HG02623 (cell line): ENCODE data around the gene CDHR2.

ENCODE experiments used
- ATAC-seq: cut with Tn5 transposase; IDR thresholded peaks from one replicate; pipeline ENCODE4 v1.9.1; 2021; ENCODE audit warnings: moderate library complexity; ENCODE audit not compliant: unreplicated experiment

Gene CDHR2

GRCh38 chr5:176529116-176529740 lies 19.9 kb upstream of the CDHR2 start:
- ATAC-seq = no peak

GRCh38 chr5:176529741-176530141 lies 19.4 kb upstream of the CDHR2 start:
- ATAC-seq = no peak

DNA sequence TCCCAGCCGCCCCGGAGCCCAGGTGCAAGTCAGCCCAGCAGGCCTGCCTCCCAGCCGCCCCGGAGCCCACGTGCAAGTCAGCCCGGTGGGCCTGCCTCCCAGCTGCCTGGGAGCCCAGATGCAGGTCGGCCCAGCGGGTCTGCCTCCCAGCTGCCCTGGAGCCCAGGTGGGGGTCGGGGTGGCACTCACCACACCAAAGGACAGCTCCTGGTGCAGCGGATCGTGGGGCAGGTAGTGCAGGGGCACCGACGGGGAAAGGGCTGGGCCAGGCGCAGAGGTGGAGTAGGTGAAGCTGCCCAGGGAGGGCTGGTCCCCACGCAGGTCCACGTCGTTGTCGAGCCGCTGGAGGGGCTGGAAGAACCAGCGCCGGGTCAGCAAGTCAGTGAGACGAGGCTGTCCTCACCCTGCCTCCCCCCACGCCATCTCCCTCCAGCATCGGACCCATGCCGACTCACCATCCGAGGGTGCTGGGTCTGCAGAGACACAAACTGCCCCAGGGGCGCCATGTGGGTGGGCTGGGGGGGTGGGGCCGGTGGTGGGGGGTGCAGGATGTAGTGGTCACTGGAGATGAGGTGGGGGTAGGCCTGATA lies 18.7 kb upstream of the CDHR2 start:
- no peak for ATAC-seq

DNA sequence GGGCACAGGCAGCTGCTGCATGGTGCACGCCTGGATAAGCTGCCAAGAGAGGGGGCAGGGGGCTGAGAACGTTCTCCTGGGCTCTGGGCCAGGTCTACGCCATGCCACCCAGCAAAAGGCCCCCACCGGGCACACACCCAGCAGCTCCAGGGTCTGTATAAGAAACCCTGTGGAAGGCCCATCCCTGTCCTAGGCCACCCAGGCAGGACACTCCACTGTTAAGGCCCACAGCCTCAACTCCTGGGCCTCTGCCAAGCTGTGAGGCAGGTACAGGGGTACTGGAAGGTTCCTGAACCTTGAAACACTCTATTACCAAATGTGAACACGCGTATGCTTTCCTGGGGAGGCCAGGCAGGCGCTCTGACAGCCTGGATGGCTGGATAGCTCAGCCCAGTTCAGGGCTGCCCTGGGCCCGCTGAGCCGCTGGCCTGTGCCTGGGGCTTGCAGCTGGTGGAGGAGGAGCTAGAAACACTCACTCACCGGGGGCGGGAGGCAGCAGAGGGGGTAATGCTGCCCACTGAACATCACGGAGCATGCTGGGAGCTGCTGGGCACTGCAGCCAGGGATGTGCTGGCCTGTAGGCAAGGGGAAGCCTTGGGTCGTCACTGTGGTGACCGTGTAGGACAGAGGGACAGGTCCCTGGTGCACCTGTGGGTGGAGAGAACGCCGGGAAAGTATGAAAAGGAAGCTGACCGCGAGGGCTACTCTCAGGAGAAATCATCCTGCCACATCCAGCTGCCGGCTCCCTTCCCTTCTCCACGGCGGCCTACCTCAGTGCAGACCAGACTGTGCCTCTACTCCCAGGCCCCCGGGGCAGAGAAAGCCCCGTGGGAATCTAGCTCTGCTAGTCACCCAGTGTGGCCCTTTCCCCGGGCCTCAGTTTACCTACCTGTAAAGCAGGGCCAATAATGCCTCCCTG lies 17.9 kb upstream of the CDHR2 start:
- no peak for ATAC-seq

GRCh38 chr5:176531902-176532493 lies 17.1 kb upstream of the CDHR2 start:
- no peak for ATAC-seq

GRCh38 chr5:176532795-176533194 lies 16.3 kb upstream of the CDHR2 start:
- no peak for ATAC-seq

DNA sequence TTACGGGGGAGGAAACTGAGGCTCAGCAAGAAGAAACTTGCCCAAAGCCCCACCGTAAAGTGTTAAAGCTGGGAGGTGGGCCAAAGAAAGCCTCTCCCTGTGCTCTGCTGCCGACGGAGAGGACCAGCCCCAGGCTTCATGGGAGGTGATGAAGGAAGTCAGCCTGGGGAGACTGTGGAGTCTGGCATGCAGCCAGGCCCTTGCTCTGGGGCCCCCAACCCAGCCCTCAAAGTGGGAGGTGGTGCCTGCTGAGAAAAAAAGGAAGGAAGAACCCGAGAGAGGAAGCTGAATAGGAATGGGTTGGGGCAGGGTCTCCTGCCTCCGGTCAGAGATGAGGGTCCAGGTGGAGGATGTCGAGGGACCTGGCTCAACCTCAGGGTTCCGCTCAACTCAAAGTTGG lies 15.8 kb upstream of the CDHR2 start:
- no peak for ATAC-seq

GRCh38 chr5:176533894-176534611 lies 15.1 kb upstream of the CDHR2 start:
- no peak for ATAC-seq

- ATAC-seq = no peak
These were observed 14.5 kb upstream of the CDHR2 start for GRCh38 chr5:176534640-176535039.

- no peak for ATAC-seq
These were observed 14.0 kb upstream of the CDHR2 start for GRCh38 chr5:176535101-176535663.

- no peak for ATAC-seq
These were observed 13.4 kb upstream of the CDHR2 start for GRCh38 chr5:176535664-176536131.

- no peak for ATAC-seq
These were observed 12.8 kb upstream of the CDHR2 start for GRCh38 chr5:176536132-176536901.

DNA sequence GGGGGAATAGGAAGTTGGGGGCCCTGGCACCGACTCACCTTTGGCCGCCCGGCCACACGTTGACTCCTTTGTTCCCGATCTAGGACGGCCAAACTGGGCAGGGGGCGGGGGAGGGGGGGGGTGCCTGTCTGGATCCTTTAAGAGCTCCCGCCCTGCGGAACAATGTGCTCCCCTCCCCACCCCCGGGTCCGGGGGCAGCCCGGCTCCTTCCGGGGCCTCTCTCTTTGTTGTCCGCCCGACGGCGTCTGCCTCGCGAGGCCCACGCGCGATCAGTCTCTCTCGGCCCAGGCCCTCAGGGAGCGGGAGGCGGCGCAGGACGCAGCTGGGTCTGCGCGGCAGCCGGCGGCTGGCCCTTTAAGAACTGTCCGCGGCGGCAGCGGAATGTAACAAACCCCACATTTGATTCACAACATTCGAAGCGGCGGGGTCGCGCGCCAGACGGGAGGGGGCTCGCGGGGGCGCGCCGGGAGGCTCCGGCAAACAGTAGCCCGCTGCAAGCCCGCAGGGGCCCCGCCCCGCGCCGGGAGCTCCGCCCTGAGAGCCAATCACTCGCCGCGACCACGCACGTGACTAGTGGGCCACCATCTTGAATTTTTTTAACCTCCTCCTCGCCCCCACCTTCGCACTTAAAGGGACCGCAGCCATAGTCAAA lies 12.1 kb upstream of the CDHR2 start, which contains the start of gene RNF44:
Gene RNF44 (minus strand): TSS at position 501 of the 652 bp plus-strand sequence. CDS start 4,930 bp downstream, outside the sequence.
- peak; percentile 42 for ATAC-seq

GRCh38 chr5:176537554-176538229 lies 11.4 kb upstream of the CDHR2 start:
- ATAC-seq = peak; percentile 69

DNA sequence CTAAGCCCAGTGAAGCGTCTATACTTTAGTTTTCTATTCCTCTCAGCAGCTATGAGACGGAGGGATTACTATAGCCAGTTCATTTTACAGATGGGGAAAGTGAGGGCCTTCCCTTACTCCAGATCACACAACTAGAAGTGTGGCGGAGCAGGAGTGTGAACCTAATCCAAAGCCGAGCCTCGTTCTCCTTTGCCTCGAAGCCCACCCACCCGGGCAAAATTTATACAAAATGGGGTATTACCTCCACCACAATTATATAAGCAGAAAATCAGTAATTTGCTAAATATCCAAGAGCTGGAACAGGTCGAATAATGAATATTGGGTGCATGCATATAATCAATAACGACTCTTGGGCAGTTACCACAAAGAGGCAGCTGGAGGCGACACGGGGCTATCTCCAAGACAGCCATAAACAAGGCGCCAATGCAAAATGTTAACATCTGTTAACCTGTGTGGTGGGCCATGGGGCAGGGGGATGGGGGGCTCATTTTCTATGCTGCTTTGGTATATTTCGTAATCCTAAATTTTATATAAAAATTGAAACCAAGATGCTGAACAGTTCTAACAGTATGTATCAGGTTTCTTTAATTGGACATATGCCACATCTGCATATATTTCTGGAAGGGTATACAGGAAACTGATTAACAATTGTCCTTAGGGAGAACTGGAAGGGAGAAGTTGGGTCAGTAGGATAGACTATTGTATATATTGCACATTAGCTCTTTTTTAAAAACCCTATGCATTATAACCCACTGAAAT lies 10.7 kb upstream of the CDHR2 start:
- ATAC-seq = no peak

DNA sequence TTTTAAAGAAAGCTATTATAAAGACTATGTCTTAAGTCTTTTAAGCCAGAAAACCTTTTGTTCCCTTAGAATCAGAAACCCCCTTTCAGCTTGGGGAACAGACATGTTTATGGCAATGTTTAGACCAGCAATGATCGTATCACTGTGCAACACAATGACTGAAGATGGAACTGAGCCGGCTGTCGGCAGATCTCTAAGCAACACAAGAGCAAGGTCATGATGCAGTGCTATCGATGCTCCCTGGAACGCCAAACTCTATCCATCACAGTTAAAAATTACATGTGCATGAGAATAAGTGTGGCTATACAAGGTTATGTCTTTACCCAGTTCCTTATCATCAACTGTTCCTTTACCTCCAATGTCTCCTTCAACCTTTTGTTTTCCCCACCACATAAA lies 10.2 kb upstream of the CDHR2 start:
- ATAC-seq = no peak

GRCh38 chr5:176540476-176540899 lies 8.7 kb upstream of the CDHR2 start:
- ATAC-seq = no peak

DNA sequence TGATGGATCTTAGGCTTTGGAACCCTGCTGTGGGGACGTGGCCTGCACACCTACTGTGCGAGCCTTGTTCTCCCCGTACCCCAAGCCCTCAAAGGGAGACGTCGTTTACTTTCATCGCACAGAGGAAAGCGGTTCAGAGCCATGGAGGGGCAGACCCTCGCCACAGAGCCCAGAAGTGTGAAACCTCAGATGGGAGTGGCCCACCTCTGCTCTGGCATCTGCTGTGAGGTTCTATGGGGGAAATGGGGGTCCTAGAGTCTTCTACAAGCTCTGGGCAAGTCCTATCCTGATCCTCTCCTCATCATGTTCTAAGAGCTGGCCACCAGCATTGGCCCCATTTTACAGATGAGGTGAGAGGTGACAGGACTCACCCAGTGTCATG lies 8.2 kb upstream of the CDHR2 start:
- ATAC-seq = no peak
